ENCODE measurements around the gene MAGEA9B.
"Not testable (repeated sequence)": the region's sequence is repeated elsewhere in the genome, so short reads cannot be mapped to it uniquely, and the experiment has no call there.

The MAGEA9B gene

DNA sequence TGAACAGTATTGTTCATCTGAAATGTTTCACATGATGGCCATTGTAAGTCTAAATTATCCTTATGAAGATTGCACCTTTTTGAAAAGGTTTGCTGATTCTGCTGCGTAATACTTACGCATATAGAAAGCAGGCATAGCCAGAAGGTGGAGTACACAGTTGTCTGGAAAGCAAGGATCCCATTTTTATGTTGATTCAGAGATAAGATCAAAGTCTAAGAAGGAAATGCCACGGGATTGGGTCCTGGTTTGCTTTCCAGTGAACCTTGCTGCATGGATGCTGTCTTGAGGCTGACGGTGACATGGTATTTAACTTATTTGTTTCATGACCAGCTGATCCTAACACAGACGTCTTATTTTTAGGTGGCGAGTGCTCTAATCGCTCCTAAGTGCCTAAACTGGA is 15.5 kb downstream of the MAGEA9B start:
- DNase-seq (ENCODE audit: low read depth in 3 of 3): no peak

DNA sequence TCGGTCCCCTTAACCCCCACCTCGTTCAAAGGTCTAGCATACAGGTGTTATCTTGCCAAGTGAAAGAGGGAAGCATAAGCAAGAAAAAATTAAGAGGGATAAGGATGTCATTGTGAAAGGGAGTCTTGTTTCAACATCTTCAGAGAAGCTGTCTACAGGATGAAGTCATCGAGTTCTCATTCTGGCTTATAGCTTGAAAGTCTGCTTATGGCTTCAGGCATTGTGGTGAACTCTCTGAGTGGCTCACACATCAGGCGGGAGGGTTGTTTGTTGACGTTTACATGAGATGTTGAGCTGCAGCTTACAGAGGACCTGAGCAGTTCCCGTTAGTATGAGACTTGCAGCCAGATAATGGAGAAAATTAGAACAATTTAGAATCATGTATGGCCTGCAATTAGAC is 16.6 kb downstream of the MAGEA9B start:
- no peak for DNase-seq (ENCODE audit: low read depth in 3 of 3)

DNA sequence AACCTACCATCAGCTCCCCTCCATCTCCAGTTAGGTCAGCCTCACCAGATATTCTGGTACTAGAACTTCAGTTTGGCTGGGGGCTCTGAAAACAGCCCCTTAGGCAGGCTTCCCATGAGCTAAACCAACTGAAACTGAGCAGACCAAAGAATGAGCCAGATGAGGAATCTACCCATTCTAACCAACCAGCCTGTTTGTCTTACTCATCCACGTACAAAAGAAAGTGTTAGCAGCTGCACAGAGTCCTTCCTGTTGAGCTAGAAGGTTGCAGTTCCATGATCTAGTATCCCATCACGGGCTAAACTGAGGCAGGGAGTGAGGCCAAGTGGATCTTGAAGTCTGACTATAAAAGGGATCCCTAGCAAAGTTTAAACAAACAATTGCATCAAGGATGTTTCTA is 17.5 kb downstream of the MAGEA9B start:
- no peak for DNase-seq (ENCODE audit: low read depth in 3 of 3)

DNA sequence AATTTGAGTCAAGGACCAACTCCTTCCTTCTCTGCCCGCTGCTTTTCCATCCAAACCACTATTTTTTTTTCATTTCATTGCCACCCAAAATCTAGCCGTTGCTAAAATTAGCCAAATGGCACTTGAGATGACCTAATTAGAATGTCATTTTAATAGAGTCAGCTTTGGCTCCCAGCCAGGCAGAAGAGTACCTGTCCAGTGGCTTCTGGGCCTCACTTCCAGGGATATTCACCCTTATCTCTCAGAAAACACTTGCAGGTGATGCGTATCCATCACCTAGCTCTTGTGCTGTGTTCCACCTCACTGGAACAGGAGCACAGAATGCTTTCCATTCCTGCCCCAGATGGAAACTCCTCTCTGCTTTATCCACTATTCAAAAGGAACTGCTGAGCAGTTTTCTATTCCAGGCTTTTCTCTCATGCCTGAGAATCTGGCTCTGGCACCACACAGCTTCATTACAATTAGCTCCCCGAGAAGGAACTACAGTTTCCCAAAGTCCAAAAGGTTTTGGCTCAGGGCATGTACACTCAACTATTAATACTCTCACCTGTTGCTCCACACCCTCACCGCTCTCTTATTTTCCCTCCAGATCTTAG is 18.5 kb downstream of the MAGEA9B start:
- DNase-seq (ENCODE audit: low read depth in 3 of 3): no peak

DNA sequence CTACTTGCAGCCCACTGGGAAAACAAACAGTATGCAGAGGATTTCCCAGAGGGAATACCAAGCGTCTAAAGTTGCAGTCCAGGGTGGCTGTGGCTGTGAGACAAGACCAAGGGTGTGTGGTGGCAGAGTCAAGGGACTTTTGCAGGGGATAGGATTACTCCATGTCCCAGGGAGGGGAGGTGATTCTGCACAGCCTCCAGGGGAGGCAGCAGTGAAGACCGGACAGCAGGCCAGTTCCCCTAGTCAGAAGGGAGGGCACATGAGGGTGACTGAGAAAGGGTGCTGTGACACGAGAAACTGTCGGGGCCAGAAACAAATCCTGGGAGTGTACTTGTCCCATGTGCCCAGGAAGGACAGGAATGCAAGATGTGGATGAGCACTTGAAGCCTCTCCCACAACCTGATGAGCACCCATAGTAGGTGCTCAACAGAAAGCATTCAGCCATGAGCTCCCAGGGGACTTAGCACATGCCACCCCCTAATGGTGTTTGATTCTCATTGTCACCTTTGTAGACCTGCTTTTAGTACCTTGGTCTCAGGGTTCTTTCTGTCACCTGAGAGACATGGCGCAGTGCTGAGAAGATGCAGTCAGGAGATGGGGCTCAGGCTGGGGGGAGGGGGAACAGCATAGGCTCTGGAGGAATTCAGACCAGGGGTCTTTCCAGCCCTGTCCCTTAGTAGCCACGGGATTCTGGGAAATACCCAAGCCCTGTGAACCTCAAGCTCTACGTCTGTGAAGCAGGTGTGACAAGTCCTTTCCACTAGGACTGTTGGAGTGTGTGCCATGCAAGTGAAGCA is 19.4 kb downstream of the MAGEA9B start:
- DNase-seq (ENCODE audit: low read depth in 3 of 3): no peak

DNA sequence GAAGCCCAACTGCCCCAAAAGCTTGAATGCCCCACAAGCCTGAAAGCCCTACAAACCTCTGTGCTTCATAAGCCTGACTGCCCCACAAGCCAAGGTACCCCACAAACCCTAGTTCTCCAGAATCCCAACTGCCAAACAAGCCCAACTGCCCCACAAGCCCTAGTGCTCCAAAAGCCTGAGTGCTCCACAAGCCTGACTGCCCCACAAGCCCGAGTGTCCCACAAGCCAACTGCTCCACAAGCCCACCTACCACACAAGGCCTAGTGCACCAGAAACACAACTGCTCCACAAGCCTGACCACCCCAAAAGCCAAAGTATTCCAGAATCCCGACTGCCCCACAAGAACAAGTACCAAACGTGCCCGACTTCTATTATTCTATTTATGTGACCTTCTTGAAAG is 23.9 kb downstream of the MAGEA9B start:
- no peak for DNase-seq (ENCODE audit: low read depth in 3 of 3)

DNA sequence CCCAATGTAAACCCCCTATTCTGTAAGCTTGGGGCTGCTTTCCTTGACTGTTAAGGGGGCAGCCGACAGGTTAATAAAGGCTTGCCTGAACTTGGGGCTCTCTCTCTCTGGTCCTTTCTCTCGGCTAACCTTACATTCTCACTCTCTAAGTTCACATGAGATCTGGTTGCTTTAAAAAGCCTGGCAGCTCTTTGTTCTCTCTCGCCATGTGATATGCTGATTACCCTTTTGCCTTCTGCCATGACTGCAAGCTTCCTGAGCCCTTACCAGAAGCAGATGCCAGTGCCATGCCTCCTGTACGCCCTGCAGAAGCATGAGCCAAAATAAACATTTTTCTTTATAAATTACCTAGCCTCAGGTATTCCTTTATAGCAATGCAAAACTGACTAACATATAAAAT is 32.0 kb downstream of the MAGEA9B start:
- not testable (repeated sequence) for DNase-seq (ENCODE audit: low read depth in 3 of 3)

DNA sequence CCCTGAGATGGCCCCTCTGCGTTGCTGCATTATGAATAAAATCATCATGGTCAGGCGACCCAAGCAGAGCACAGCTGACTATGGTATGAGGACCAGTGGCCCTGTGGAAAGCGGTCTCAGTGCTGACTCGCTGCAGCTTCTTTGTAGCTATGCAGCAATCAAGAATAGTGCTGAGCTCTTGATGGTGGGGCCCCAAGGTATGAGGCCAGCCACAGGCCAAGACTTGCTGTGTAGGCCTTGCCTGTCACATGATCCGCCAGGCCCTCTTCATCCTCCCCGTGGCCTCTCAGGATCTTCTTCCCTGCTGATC is 35.4 kb downstream of the MAGEA9B start:
- DNase-seq (ENCODE audit: low read depth in 3 of 3): not testable (repeated sequence)

DNA sequence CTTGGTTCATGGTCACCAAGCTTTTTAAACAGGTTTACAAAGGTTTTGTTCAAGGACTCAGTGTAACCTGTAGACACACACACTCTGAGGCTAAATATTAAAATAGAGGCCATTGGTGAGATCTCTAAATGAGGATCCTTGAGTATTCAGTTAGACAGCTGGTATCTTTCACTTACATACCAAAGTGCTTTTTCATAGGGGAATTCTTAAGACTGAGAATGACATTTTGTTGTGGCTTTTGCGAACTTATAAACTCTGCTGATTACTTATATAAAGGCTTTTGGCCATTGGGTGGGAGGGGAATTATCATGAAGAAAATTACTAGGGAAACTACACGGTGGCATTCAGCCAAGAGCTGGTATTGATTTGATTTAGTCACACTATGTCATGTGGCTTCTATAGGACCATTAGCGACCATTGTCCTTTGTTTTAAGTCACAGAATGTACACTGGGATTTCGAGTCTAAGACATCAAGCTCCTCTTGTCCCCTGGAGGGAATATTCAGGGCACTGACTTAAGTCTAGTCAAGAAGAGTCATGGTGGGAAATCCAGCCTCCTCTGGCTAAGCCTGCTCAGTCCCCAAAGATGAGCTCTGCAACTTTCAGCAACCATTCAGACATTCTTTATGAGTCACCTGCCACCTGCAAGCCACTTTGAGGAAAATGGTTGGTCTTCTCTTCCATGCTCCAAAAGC is 35.9 kb downstream of the MAGEA9B start:
- DNase-seq (ENCODE audit: low read depth in 3 of 3): not testable (repeated sequence)

DNA sequence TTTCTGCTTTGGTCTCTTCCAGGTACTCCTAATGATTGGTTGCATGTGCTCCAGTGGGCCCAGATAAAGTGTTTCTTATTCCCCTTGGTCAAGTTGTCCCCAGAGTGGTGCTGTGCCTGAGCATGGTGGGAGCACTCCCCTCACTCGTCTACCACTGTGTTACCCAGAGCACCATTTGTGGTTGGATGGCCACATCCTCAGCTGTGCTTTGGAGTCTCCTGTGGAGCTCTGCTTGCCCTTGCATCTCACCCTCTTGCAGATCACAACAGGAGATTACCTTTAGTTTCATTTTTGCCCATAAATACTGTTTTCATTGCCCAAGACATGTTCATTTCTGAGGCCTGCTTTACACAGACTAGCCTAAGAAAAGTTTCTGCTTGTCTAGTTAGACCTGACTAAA is 36.8 kb downstream of the MAGEA9B start:
- DNase-seq (ENCODE audit: low read depth in 3 of 3): not testable (repeated sequence)

DNA sequence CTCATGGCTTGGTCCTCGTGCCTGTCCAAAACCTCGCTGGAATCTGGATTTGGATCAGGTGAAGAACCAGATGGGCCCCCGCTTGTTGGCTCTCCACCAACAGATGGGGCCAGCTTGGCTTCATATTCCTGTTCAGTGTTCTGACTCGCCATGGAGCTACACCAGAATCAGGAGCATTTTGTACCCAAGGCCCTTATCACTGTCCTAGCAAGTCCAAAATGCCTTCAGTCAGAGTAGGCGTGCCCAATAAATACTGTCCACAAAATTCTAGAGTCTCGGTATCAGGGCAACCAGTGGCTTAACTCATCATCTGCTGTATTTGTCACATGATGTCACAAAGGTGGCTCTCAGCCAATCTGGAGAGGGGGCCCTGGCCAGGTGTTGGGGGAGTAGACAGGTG is 37.6 kb downstream of the MAGEA9B start, which contains the start of gene HSFX3:
TSS of gene HSFX3 (minus strand) at position 224 of the 400 bp plus-strand sequence. CDS start at position 152, 72 bp downstream.
- not testable (repeated sequence) for DNase-seq (ENCODE audit: low read depth in 3 of 3)

DNA sequence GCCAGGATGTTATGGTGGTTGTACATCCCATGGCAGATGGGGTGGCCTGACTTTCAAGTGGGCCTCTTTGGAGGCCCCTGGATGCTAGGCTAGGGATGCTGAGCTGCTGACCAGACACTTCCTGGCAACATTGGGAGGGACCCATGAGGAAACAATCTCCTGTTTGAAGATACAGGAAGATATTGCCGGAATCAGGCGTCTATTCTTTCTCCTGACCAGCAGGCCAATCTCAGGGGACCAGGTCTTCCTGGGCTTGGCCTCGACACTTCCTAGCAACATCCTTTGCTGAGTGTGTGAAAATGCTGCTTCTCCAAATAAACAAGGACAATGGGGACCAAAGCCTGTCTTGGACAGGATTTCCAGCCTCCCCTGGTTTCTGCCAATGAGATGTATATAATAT is 39.5 kb downstream of the MAGEA9B start:
- not testable (repeated sequence) for DNase-seq (ENCODE audit: low read depth in 3 of 3)

DNA sequence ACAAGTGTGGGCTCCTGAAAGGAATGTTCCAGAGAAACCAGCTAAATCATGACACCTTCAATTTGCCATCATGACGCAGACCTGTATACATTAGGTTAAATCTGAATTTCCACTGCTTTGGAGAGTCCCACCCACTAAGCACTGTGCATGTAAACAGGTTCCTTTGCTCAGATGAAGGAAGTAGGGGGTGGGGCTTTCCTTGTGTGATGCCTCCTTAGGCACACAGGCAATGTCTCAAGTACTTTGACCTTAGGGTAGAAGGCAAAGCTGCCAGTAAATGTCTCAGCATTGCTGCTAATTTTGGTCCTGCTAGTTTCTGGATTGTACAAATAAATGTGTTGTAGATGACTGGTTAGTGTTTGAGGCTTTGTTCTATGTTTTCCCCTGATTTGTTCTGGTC is 40.3 kb downstream of the MAGEA9B start:
- DNase-seq (ENCODE audit: low read depth in 3 of 3): not testable (repeated sequence)

DNA sequence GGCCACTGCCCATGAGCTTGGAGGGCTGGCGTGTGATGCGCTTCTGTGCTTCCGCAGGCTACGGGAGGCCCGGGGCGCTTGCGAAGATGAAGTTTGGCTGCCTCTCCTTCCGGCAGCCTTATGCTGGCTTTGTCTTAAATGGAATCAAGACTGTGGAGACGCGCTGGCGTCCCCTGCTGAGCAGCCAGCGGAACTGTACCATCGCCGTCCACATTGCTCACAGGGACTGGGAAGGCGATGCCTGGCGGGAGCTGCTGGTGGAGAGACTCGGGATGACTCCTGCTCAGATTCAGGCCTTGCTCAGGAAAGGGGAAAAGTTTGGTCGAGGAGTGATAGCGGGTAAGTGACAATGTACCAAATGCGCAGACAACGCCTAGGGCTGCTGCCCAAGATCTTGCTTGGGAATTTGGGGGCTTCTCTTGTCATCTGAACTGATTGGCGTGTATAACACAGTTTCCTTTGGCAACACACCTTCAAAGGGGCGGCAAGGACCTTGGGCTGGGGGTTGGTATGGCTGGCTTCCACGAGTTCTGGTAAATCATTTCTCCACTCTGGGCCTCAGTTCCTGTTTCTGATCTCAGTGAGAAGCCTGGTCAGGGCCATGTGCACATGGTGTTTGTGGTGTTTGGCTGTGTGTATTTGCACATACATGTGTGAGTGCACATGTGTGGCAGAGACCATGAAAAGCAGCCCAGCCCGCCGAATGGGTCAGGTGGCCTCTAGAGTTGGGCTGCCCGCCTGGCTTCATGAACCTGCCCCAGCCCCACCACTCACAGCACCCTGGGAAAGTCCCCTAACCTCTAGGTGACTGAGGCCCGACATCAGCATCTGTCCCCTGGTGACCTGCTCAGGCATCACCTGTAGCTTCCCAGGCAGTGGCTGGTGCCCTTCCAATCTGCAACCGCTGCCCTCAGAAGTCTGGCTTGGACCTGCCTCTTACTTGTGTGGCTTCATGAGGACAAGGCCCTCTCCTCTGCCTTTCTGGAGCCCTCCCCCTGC is 41.4 kb downstream of the MAGEA9B start:
- DNase-seq (ENCODE audit: low read depth in 3 of 3): not testable (repeated sequence)

DNA sequence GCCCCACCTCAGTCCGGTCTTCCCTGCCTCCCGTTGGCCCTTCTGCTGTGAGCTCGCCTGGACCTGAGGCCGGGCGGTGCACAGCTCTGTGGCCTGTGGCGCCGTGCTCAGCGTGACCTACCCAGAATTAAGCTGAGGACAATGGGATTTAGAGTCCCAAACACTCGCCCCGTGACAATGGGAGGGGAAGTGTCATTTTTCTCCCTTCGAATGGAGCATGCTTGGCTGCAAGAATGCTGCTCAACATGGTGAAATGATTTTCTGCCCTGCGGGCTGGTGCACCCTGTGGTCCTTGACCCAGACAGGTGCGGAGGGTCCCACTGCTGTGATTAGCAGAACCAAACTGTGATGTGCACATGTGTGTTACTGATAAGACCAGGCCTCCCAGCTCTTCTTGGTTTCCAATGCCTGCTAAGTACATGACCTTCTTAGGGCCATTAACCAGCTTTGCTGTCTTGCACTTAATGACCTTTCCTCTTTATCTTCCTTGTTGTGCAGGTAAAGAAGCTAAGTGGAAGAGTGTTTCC is 45.7 kb downstream of the MAGEA9B start:
- no peak for DNase-seq (ENCODE audit: low read depth in 3 of 3)

DNA sequence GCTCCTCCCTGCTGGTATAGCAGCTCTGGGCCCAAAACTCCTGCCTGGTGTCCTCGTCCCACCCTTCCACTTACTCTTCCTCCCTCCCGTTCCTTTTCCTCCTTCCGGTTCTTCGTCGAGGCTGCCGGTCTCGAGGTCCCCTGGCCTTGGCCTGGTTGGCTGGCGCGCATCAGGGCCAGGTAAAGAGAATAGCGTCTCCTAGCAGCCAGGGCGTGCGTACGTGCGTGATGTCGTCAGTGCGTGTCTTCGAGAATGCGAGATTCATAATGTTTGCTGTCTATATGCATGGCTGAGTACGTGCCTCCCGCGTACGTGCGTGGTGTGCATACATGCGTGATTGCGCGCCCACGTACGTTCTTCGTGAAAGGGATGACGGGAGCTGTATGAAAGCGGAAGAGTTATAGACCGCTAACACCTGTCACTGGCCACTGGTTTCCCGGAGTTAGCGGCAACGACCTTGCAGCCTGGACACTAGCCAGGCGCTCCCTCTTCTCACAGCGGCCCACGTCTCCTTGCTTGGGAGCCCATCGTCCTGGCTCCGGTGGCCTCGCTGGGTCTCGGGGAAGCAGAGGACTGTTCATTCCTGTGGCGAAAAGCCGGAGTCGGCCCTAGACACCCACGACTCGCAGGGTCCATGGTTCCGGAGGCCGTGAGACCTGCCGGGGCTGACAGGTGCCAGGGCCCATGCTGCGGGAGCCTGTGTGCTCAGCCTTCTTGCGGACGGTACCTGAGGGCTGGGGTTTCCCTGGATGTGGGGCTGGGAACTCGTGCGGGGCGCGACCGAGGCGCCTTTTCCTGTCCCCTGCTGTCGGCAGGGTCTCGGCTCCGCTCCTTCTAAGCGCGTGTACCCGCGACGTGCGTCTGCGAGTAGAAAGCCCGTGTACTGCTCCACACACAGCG is 46.4 kb downstream of the MAGEA9B start, which contains the start of gene EOLA1:
TSS of gene EOLA1 (plus strand) at position 392 of the 900 bp plus-strand sequence. CDS start 4,619 bp downstream, outside the sequence.
- DNase-seq (ENCODE audit: low read depth in 3 of 3): peak; percentile 76 to 87 (median 84)

DNA sequence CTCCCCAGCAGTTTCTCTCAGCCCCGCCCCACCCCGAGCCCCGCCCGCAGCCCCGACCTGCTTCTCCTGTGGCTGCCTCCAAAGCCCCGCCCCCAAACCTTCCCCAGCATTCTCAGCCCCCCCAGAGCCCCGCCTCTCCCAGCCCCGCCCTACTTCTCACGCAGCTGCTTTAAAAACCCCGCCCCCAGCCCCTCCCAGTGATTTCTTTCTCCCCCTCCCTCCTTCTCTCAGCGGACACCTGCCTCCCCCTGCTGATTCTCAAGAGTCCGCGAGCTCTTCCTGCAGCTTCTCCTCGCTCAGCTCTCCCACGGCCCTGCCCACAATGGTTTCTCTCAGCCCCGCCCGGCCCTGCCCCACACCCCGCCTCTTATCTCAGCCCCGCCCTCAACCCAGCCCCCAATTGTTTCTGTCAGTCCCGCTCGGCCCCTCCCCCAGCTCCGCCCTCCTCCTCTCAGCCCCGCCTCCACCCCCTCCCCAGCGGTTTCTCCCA is 47.1 kb downstream of the MAGEA9B start:
- peak; percentile 71 to 86 (median 76) for DNase-seq (ENCODE audit: low read depth in 3 of 3)

DNA sequence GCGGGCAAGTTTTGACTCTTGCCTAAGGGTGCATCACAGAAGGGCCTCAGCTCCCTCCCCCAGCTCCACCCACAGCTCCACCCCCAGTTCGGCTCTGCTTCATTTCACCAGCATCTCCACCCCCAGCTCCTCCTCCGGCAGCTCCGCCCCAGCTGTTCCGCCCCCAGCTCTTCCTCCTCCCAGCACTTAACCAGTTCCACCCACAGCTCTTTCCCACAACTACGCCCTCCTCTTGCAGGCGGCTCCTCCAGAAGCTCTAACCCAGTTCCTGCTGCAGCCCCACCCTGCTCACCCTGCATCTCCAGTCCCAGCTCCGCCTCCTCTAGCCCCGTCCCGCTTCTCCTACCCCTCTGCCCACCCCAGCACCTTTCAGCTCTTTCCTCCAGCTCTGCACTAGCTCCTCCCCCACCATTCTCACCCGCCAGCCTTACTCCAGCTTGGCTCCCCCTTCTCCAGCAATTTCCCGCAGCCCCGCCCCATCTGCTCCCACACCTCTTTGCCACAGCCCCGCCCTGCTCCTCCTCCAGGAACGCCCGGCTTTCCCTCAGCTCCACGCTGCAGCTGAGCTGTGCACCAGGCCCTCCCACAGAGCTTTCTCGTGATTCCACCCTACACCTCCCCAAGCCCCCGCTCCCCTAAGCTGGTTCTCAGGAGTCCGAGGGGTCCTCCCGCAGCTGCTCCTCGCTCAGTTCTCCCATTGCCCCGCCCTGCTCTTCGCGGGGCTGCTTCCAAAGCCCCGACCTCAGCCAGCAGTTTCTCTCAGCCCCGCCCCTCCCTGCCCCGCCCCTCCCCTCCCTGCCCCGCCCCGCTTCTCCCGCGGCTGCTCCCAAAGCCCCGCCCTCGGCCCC is 47.8 kb downstream of the MAGEA9B start:
- peak; percentile 46 to 82 (median 52) for DNase-seq (ENCODE audit: low read depth in 3 of 3)

DNA sequence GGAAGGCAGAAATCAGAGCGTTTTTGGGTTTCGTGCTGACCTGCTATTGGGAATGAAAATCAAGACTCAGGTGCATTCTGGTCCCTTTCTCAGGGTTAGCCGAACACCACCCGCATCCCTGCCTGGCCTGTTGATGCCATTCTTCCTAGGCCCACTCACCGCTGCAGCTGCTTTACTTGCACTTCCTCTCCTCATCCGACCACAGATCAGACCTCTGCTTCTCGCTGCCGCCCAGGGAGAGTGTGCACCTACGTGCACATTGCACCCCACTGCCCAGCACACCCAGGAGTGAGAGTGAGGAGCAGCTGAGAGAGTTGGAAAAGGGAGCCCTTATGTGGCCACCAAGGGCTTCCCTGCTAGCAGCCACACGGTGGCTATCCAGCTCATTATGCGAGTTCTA is 49.8 kb downstream of the MAGEA9B start:
- not testable (repeated sequence) for DNase-seq (ENCODE audit: low read depth in 3 of 3)

Data from stimulated activated CD4-positive, alpha-beta T cell treated with anti-CD3 and anti-CD28 coated beads, TNF-alpha, amount 100 ng/mL, for 24 hours (primary cell).